ENCODE measurements around the gene XRCC5.

- TF ChIP-seq POLR2A (IDR thresholded peaks at IDR 0.05; ENCODE audit: low read depth), result no peak
- TF ChIP-seq, protein P1, sequence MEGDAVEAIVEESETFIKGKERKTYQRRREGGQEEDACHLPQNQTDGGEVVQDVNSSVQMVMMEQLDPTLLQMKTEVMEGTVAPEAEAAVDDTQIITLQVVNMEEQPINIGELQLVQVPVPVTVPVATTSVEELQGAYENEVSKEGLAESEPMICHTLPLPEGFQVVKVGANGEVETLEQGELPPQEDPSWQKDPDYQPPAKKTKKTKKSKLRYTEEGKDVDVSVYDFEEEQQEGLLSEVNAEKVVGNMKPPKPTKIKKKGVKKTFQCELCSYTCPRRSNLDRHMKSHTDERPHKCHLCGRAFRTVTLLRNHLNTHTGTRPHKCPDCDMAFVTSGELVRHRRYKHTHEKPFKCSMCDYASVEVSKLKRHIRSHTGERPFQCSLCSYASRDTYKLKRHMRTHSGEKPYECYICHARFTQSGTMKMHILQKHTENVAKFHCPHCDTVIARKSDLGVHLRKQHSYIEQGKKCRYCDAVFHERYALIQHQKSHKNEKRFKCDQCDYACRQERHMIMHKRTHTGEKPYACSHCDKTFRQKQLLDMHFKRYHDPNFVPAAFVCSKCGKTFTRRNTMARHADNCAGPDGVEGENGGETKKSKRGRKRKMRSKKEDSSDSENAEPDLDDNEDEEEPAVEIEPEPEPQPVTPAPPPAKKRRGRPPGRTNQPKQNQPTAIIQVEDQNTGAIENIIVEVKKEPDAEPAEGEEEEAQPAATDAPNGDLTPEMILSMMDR (IDR thresholded peaks at IDR 0.05), result no peak
Observed at GRCh38 chr2:216188559-216188850, 79.4 kb downstream of the XRCC5 start.
